ENCODE data around the gene SERPINC1. TPM values are rescaled to one million over a fixed set of nuclear protein-coding genes. Genes with fewer than 3 reads are reported as not detected.
A peak's percentile ranks its signal among the peaks of the same experiment; 100 is the strongest.

The SERPINC1 gene
- total and polyA plus RNA-seq, 2 of the 13 experiments (the other 11 are each of a cell fraction or from before 2014, with no cell fraction given) = 142 to 205 TPM

GRCh38 chr1:173963477-173963876 lies 46.4 kb upstream of the SERPINC1 start:
- 94% methylated on average over 1 of the region's 1 CpG for WGBS (ENCODE audit: low lambda C conversion rate)
- ChIA-PET CTCF (ENCODE audit: low intra/inter-chr PET ratio, low total read pairs) (no interaction called here), POLR2A (no interaction called here)
- TF ChIP-seq ZBTB44 (CRISPR knock-in tag; IDR thresholded peaks at IDR 0.05) (no peak), MAFF (IDR thresholded peaks at IDR 0.05; ENCODE audit: low read depth, low read length) (peak; percentile 28; the same call in 1 of the 2 replicates), MAFK (conservative IDR thresholded peaks at IDR 0.05 in 1 of 2, IDR thresholded peaks at IDR 0.05 in 1 of 2; ENCODE audit: low read length in 2 of 2) (peak in 1 of 2 experiments; percentile 58; a peak in 2 of 4 replicates)
- no peak overlapping the region for H3K9ac ChIP-seq (ENCODE audit: insufficient read depth, low read depth, low read length)
- no peaks in the 10 kb centered on the region for H4K20me1 ChIP-seq (ENCODE audit: insufficient read depth, low read length)
- H3K27me3 ChIP-seq (ENCODE audit: control insufficient read depth in 1 of 2, insufficient read depth in 2 of 2, low read length in 2 of 2) = no peaks in the 10 kb centered on the region
- no peaks in the 10 kb centered on the region for H3K79me2 ChIP-seq (ENCODE audit: insufficient read depth, low read length)
- no peaks in the 10 kb centered on the region for H3K9me3 ChIP-seq (ENCODE audit: low read length)
- no peak overlapping the region for H3K4me3 ChIP-seq (replicated peaks in 1 of 3; ENCODE audit: insufficient read depth in 1 of 3, low read depth in 2 of 3, low read length in 3 of 3)
- H3K4me1 ChIP-seq (ENCODE audit: insufficient read depth, low read length) = no peaks in the 10 kb centered on the region
- in situ Hi-C loops (cut with HindIII; ENCODE audit: extremely low pct_ligation_motif_present, low pct_unique_long_range_greater_than_20kb) (no loop called here), intact Hi-C loops (cut with micrococcal nuclease; ENCODE audit: unreplicated experiment) (no loop called here)
- peaks cover 10 to 69% of the 10 kb centered on the region in 2 experiments for H3K36me3 ChIP-seq (replicated peaks in 1 of 2; ENCODE audit: control insufficient read depth in 1 of 2, insufficient read depth in 2 of 2, low read length in 2 of 2)
- no peak overlapping the region for H3K4me2 ChIP-seq (ENCODE audit: low read depth, low read length)
- BruUV-seq (replicated peaks) = no TSS peak
- H3K27ac ChIP-seq (ENCODE audit: extremely low read length, insufficient read depth, low read length) = no peak overlapping the region
- ATAC-seq (no peak), FAIRE-seq (no peak), DNase-seq (ENCODE audit: low spot score) (no peak)
- H2AFZ ChIP-seq (ENCODE audit: low read length) = no peak overlapping the region

DNA sequence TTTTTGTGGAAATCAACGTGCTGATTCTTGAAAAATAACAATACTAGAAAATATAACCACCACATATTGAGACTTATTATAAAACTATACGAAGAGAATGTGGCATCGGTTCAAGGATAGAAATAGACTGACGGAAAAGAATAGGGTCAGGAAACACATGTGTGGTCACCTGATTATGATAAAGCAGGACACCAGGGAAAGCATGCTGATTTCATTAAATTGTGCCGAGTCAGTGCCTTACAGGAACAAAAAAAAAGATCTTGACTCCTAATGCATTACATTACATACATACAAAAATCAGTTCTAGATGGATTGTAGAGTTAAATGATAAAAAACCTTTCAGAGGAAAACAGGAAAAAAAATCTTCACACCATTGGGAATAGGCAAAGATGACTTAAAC lies 43.5 kb upstream of the SERPINC1 start:
- Histone ChIP-seq H2AFZ (ENCODE audit: low read length) (no peak overlapping the region), H3K9ac (ENCODE audit: insufficient read depth, low read depth, low read length) (no peak overlapping the region), H3K36me3 (replicated peaks in 1 of 2; ENCODE audit: control insufficient read depth in 1 of 2, insufficient read depth in 2 of 2, low read length in 2 of 2) (peaks cover 11 to 64% of the 10 kb centered on the region in 2 experiments), H3K27ac (ENCODE audit: extremely low read length, insufficient read depth, low read length) (no peak overlapping the region), H3K4me3 (replicated peaks in 1 of 3; ENCODE audit: insufficient read depth in 1 of 3, low read depth in 2 of 3, low read length in 3 of 3) (no peak overlapping the region), H3K27me3 (ENCODE audit: control insufficient read depth in 1 of 2, insufficient read depth in 2 of 2, low read length in 2 of 2) (no peaks in the 10 kb centered on the region), H3K79me2 (ENCODE audit: insufficient read depth, low read length) (no peaks in the 10 kb centered on the region), H3K4me2 (ENCODE audit: low read depth, low read length) (no peak overlapping the region), H3K9me3 (ENCODE audit: low read length) (no peaks in the 10 kb centered on the region), H3K4me1 (ENCODE audit: insufficient read depth, low read length) (no peaks in the 10 kb centered on the region), H4K20me1 (ENCODE audit: insufficient read depth, low read length) (no peaks in the 10 kb centered on the region)
- no peak for DNase-seq (ENCODE audit: low spot score)
- intact Hi-C loops (cut with micrococcal nuclease; ENCODE audit: unreplicated experiment) = no loop called here
- TF ChIP-seq MAFK (conservative IDR thresholded peaks at IDR 0.05 in 1 of 2, IDR thresholded peaks at IDR 0.05 in 1 of 2; ENCODE audit: low read length in 2 of 2) (peak; percentile 32 to 54; a peak in 3 of 4 replicates), ZNF672 (CRISPR knock-in tag; IDR thresholded peaks at IDR 0.05) (no peak)
- no peak for FAIRE-seq
- ATAC-seq = no peak
- POLR2A ChIA-PET = no interaction called here
- BruUV-seq (replicated peaks) = no TSS peak
- CTCF ChIA-PET (ENCODE audit: low intra/inter-chr PET ratio, low total read pairs) = no interaction called here
- 98% methylated on average over 5 of the region's 5 CpGs for WGBS (ENCODE audit: low lambda C conversion rate)
- in situ Hi-C loops (cut with HindIII; ENCODE audit: extremely low pct_ligation_motif_present, low pct_unique_long_range_greater_than_20kb) = no loop called here

Data from HepG2 (cell line).